Activated CD4-positive, alpha-beta T cell treated with anti-CD3 and anti-CD28 coated beads, Interleukin-10, Interleukin-2, amounts not matched to agents 100 ng/mL and 50 ng/mL, durations not matched to agents 16 hours and 8 hours (primary cell): ENCODE data around the gene CCL4.

ENCODE experiments used
- DNase-seq: peaks from one replicate; pipeline ENCODE4 v3.0.0-alpha.2; 2020

CCL4 gene

DNA sequence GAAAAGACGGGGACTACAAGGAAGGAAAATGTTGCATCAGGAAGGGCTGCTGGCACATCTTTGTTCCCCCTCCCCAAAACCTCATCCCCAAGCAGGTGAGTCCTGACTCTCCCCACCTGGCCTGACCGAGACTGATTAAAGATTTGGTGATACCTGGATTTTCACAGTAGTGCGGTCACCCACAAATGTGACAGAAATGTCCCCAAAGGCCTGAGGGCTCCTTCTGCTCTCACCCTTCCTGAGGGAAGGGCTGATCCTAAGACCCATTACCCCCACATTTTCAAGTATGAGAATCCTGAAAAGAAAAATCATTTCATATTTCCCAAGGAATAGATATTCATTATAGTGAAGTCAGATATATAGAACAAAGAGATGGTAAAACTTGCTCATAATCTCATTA is 44.0 kb downstream of the CCL4 start:
- DNase-seq: no peak

DNA sequence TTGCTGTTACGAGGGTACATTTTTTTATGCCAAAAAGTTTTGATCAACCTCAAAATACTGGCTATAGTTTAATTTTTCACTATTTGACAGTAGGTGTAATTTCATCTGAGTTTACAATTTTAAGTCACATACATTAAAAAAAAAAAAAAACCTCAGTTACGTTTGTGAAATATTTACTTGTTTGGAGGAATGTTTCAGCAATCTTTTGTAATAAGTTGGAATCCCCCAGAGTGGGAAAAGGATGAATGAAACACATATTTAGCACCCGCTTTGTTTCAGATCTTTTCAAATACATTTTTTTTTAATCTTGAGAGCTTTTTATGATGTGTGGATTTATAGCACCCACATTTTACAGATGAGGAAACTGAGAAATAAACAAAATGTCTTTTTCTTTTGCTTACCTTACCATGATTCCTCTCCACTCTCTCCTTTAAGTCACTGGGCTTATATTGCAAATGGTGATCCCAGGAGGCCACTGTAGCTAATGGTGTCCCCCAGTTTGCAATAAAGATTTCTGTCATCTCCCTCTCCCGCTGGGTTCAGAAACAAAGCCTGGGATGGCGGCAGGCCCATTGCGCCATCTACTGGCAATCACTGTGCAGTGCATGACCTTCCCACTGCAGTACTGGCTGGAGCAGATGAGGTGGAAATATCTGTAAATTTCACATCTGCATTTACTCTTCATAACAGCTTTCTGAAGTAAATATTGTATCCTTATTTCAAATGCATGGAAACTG is 45.1 kb downstream of the CCL4 start:
- DNase-seq: peak; percentile 84

DNA sequence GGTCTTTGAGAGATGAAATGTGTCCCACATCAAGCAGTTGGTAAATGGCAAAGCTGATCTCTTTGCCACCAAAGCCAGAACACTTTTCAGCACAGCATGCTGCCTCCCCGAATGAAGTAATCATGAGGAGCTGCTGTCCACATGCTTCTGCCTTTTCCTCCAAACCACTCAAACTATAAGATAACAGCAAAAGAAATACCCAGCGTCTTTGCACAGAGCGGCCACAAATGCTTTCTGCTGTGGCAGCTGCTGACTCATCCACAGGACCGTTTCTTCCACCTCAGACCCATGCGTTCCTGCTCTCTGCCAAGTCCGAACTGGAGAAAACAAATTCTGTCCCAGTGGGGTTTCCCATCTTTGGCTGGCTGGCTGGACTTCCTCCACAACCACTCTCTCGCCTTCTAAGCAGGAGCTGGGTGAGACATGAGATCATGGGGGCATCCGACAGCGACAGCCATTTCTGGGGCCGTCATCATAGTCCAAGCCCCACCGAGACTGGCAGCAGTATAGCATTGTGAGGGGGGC is 45.7 kb downstream of the CCL4 start:
- DNase-seq: peak; percentile 48

DNA sequence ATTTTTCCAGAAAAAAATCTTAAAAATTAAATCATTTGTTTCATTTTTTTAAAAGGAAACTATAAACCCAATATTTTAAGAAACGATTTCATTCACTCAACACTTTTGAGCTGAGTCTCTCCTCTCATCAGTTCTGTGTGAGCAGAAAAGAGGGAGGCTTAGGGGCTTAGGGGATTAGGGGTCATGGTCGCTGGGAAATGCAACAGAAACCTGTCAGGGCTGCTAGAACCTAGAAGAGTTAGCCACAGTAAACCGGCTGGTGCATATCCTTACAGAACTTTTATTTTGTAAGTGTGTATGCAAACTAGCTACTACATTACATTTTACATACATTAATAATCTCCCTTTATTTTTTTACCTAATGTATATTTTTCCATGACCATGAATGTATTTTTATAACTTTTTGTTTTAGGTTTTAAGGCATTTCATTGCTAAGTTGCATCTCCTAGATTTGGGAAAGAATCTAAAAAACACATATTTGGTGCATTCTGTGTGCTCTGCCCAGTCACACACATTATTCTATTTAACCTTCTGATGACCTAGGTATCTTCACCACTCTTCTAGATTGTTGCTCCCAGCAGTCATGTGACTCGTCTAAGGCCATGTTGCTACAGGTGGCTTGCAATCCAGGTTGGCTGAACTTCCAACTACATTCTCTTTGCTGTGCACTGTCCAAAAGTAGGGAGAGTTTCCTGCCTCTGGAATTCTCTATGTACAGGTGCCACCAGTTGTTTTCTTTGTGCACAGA is 48.4 kb downstream of the CCL4 start:
- no peak for DNase-seq

DNA sequence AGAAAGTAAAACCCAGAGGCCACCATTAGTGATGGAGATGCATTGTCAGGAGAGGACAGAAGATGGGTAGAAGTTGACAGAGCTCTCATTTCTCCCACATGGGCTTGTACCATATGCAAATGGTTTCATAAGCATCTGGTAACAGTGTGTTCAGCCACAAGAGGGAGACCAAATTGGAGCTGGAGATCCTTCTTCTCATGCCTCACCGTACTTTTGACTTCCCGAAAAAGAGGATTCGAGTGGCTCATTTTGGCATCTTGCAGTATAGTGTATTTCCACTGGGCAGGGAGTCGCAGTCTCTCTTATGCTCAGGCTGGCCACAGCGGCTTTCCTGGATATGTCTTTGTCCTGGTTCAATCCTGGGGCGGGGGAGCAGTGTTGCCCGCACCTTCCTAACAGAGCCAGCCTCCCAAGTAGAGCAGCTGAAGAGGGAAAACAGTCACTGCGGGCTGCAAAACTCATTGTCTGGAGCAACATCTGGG is 49.1 kb downstream of the CCL4 start:
- DNase-seq: no peak

DNA sequence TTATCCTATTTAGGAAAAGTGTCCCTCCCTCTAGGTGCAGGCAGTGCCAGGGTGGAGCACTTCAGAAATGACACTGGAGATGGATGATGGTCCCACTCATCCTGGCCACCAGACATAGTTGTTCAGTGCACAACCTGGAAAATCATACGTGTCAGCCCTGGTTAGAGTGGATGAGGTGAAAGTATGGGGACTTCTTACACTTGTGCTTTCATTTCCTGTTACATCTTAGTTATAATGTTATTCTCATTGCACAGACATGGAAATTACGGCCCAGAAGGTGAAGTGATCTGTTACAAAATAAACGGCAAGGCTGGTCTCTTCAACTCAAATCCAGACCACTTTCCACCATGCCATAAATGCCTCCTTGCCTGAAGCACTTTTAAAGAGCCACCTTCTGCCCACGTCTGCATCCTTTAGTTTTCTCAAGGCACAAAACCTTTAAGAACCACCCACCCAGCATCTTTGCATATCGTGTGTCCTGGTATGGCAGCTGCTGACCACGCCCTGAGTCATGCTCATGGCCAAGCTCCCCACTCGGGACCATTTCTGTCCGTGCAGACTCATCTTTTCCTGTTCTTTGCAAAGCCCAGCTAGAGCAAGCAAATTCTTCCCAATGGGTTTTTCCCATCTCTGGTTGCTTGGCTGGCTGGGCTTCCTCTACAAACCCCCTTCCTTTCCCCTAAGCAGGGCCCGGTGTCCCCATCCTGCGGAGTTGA is 50.4 kb downstream of the CCL4 start:
- DNase-seq: no peak
